ENCODE results near the gene SIK1.
"Not testable (repeated sequence)": the region's sequence is repeated elsewhere in the genome, so short reads cannot be mapped to it uniquely, and the experiment has no call there.

SIK1 gene

DNA sequence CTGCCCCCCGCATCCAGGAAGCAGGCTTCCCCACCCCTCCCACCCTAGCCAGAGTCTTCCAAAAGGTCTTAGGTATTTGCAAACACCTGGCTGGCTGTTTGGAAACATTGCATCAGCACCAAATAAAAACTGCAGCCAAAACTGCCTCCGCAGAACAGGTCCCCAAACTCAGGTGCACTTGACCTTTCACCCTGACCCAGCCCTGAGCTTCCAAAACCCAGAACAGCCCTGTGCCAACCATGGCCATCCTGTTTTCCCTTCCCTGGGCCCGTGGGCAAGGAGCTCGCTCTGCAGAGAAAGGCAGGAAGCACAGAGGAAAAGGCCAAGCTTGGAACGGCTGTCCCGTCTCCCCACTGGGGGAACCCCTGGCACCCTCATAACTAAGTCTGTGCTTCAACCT lies 2.0 kb upstream of the SIK1 start:
- not testable (repeated sequence) for H3K4me3 ChIP-seq (replicated peaks; ENCODE audit: insufficient read depth, low read length); H3K27me3 ChIP-seq (ENCODE audit: insufficient read depth, poor library complexity, severe bottlenecking); H3K27ac ChIP-seq (replicated peaks); DNase-seq (ENCODE audit: low read depth in 1 of 2, low spot score in 1 of 2)

DNA sequence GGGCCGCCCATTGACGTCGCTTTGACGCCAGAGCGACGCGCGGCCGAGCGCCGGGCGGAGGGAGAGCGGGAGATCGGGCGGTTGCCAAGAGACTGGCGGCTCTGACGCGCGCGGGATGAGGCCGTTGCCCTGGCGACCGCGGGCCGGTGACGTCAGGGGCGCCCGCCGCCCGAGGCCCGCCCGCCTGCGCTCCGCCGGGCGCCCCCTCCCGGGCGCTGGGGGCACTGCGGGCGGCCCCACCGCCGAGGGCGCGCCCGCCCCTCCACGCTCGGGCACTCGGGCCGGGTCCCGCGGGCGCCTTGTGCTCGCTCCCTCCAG lies 270 bp upstream of the SIK1 start:
- not testable (repeated sequence) for H3K4me3 ChIP-seq (replicated peaks; ENCODE audit: insufficient read depth, low read length); H3K27ac ChIP-seq (replicated peaks); H3K27me3 ChIP-seq (ENCODE audit: insufficient read depth, poor library complexity, severe bottlenecking); DNase-seq (ENCODE audit: low read depth in 1 of 2, low spot score in 1 of 2)

DNA sequence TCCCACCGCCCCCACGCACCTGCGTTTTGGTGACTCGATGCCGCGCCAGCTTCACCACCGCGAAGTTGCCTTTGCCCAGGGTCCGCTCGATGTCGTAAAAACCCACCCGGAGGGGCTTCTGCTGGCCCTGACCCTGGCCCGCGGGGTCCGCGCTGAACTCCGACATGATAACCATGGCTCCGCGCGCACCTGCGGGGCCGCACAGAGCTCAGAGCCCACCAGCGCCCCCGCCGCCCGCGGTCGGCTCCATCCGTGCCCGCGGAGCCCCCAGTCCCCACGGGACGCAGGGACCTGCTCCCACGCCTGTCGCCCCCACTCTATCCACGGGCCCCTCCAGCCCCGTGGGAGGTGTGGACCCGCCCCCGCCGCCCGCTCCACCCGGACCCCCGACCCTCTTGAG lies 927 bp downstream of the SIK1 start:
- H3K27me3 ChIP-seq (ENCODE audit: insufficient read depth, poor library complexity, severe bottlenecking); H3K27ac ChIP-seq (replicated peaks); H3K4me3 ChIP-seq (replicated peaks; ENCODE audit: insufficient read depth, low read length); DNase-seq (ENCODE audit: low read depth in 1 of 2, low spot score in 1 of 2): not testable (repeated sequence)

DNA sequence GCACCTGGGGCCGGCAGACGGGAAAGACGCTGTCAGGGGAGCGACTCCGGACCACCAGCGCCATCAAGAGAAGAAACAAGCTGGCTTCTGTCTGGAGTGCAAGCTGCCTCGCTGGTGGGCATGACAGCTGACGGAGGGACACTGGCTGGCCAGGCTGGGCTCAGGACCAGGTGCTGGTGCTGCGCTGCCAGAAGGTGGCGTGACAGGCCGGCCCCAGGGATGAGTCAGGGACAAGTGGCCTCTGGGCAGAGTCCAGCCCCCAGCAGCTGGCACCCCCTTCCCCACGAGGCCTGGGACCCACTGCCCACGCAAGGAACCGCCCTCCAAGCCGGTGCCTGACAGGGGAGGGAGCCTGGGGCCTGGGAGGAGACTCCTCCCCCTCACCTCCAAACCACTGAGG lies 7.5 kb downstream of the SIK1 start:
- H3K4me3 ChIP-seq (replicated peaks; ENCODE audit: insufficient read depth, low read length); H3K27ac ChIP-seq (replicated peaks); H3K27me3 ChIP-seq (ENCODE audit: insufficient read depth, poor library complexity, severe bottlenecking); DNase-seq (ENCODE audit: low read depth in 1 of 2, low spot score in 1 of 2): not testable (repeated sequence)

DNA sequence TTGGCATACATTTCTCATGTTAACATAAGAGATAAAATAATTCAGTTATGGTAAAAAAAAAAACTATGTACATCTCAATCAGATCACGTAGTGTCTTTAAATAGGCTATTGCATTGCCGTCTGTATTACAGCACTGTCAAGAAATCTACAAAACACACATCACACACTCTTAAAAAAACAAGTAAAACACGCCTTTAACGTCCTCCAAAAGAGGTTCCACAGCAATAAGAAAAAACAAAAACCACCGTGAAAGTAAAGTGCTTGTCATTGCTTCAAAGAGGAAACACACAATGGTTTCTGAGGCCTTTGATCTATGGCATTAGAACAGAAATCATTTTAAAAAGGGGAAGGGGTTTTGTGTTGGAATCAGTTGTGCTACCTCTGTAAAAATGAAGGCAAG lies 12.4 kb downstream of the SIK1 start:
- H3K4me3 ChIP-seq (replicated peaks; ENCODE audit: insufficient read depth, low read length); H3K27ac ChIP-seq (replicated peaks); H3K27me3 ChIP-seq (ENCODE audit: insufficient read depth, poor library complexity, severe bottlenecking); DNase-seq (ENCODE audit: low read depth in 1 of 2, low spot score in 1 of 2): not testable (repeated sequence)

DNA sequence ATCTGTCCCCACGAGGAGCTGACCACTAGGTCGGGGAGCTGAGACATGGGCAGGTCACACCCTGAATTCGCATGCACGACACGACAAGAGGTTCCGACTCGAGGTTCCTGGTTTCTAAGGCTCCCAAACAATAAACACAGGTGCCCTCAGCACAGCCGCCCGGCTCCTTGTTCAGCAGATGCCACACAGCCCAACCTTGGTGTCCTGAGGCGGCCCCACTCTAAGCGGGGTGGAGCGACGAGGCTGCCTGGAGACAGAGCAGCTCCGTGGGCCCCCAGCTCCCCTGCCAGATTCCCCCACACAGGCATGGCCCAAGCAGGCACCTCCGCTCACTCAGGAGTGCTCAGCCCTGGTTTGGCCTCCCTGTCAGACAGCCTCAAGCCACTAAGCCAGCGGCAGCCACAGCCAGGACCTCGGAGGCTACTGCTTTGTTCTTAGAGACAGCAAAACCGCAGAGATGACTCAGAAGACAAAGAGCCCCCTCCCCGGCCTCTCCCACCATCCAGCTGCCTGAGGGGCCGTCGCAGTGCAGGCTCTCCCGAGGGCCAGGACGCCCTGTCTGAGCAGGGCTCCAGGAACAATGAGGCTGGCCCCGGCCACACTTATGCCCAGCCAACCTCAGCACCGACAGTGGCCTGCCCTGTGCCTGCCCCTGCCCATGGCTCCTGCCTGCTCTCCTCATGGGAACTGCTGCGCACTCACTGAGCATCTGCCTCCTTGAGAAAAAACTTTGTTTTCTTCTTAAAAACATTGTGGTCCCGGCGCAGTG lies 14.7 kb downstream of the SIK1 start:
- not testable (repeated sequence) for H3K27ac ChIP-seq (replicated peaks); DNase-seq (ENCODE audit: low read depth in 1 of 2, low spot score in 1 of 2); H3K27me3 ChIP-seq (ENCODE audit: insufficient read depth, poor library complexity, severe bottlenecking); H3K4me3 ChIP-seq (replicated peaks; ENCODE audit: insufficient read depth, low read length)

DNA sequence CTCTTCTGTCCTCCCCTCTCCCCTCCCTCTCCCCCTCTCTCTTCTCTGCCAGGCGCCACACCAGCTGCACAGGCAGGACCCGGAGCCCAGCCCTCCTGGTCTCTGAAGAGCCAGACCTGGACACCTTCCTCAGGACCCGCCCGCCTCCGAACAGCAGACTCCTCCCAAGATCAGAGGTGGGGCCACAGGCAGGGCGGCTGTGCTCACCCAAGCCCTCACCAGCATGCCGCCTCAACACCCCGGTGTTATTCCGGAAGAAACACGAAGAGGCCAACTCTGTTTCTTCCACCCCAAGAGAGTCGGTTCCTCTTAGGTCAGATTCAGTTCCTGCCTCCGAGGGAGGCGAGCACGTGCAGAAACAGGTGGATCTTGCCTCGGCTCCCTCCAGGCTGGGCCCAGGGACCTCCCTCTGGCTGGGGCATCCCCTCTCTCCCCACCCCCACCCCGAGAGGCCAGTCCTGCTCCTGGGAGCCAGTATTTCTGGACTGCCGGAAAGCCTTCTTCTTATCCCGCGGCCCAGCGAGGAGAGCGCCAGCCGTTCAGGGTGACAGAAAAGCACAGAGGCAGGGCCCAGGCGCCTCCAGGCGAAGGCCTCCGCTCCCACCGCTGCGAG lies 16.4 kb downstream of the SIK1 start:
- H3K27ac ChIP-seq (replicated peaks); H3K4me3 ChIP-seq (replicated peaks; ENCODE audit: insufficient read depth, low read length); H3K27me3 ChIP-seq (ENCODE audit: insufficient read depth, poor library complexity, severe bottlenecking): not testable (repeated sequence)
- peak in 1 of 2 experiments; percentile 0 for DNase-seq (ENCODE audit: low read depth in 1 of 2, low spot score in 1 of 2)

DNA sequence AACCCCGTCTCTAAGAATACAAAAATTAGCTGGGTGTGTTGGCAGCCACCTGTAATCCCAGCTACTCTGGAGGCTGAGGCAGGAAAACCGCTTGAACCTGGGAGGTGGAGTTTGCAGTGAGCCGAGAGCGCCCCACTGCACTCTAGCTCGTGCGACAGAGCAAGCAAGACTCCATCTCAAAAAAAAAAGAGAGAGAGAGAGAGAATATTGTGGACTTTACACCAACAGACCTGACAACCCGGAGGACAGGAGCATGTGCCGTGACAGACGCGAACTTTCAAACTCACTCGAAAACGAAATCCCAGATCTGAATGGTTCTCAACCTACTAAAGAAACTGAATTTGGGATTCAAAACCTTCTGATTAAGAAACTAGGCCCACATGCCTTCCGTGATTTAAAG lies 19.8 kb downstream of the SIK1 start:
- not testable (repeated sequence) for H3K27ac ChIP-seq (replicated peaks); DNase-seq (ENCODE audit: low read depth in 1 of 2, low spot score in 1 of 2); H3K4me3 ChIP-seq (replicated peaks; ENCODE audit: insufficient read depth, low read length); H3K27me3 ChIP-seq (ENCODE audit: insufficient read depth, poor library complexity, severe bottlenecking)

DNA sequence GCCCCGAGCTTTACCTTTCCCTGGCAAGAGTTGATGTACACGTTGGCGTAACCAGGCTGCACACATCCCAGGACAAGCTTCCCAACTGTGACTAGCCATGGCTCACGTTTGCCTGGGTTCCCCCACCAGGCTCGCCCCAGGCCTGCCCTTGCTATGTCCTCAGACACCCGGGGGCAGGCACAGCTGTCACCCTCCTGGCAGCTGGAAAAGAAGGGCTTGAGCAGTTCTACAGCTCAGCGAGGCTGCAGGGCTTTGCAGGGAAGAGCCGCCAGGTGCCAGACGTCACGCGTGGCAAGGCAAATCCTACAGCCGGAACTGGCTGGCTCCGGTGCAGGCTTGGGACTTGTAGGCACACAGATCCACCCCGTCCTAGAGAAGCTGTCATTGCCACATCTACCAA lies 22.5 kb downstream of the SIK1 start:
- not testable (repeated sequence) for H3K4me3 ChIP-seq (replicated peaks; ENCODE audit: insufficient read depth, low read length); DNase-seq (ENCODE audit: low read depth in 1 of 2, low spot score in 1 of 2); H3K27ac ChIP-seq (replicated peaks); H3K27me3 ChIP-seq (ENCODE audit: insufficient read depth, poor library complexity, severe bottlenecking)

DNA sequence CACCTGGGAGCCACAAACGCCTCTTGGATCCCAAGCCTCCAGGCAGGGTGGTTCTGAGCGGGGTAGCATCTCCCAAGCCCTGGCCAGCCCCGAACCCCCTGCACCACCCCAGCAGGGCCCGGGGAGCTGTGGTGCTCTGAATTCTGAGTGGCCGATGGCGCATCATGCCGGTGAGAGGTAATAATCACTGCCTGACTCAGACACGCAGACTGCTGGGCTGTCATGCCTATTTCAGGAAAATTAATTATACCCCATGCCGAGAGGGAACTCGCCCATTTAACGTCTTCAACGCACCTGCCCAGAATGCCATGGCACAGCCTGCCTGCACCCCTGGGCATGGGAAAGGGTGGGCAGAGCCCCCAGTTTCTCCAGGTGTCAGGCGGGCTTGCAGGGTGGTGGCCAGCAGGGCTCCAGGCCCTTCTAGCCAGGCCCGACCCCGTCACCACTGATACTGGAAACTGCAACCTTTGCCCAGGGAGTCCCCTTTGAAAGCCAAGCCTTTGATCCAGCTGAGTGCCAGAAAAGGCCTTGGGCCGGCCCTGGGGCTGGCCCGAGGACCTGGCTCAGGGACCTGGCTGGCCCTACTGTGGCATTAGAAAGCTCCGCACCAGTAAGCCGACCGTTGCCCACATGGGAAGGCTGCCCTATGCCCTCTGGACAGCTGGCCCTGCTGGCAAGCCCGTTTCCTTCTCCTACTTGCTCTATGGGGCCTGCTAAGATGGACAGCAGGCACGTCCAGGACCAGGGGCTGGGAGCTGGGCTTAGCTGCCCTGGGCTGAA lies 23.1 kb downstream of the SIK1 start:
- H3K4me3 ChIP-seq (replicated peaks; ENCODE audit: insufficient read depth, low read length); H3K27ac ChIP-seq (replicated peaks); DNase-seq (ENCODE audit: low read depth in 1 of 2, low spot score in 1 of 2); H3K27me3 ChIP-seq (ENCODE audit: insufficient read depth, poor library complexity, severe bottlenecking): not testable (repeated sequence)

DNA sequence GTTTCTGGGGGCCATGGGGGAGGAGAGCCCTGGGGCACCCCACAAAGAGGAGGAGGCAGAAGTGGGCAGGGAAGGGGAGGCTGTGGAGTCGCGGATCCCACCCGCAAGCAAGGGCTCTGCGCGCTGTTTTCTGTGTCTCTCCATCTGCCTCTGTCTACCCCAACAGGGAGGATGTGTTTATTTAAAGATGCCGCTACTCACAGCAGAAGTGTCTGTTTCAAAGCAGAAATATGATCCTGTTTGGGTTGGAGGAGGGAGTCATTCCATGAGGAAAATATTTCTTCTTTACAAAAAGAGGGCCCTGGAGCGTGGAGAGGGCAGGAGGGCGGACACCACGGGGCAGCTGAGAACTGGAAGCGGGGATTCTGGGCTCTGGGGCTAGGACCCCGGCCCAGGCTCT lies 25.8 kb downstream of the SIK1 start:
- not testable (repeated sequence) for H3K27me3 ChIP-seq (ENCODE audit: insufficient read depth, poor library complexity, severe bottlenecking); H3K27ac ChIP-seq (replicated peaks); H3K4me3 ChIP-seq (replicated peaks; ENCODE audit: insufficient read depth, low read length); DNase-seq (ENCODE audit: low read depth in 1 of 2, low spot score in 1 of 2)

DNA sequence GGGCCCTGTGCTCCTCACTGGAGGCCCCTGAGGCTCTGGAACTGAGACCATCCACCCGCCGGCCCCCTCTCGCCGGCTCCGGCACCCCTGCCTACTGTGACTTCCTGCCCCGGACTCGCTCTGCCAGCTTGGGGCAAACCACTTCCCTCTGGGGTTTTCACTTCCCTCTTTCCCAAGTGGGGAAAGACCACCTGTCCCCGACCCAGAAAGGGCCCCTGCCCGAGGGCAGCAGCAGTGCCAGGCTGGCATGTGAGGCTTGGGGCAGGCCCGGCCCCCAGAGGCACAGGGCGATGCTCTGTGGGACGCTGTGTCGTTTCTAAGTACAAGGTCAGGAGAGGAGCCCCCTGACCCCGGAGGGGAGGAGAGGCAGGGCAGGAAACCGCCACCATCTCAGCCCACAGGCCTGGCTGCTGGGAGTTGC lies 27.3 kb downstream of the SIK1 start:
- not testable (repeated sequence) for DNase-seq (ENCODE audit: low read depth in 1 of 2, low spot score in 1 of 2); H3K4me3 ChIP-seq (replicated peaks; ENCODE audit: insufficient read depth, low read length); H3K27me3 ChIP-seq (ENCODE audit: insufficient read depth, poor library complexity, severe bottlenecking); H3K27ac ChIP-seq (replicated peaks)

DNA sequence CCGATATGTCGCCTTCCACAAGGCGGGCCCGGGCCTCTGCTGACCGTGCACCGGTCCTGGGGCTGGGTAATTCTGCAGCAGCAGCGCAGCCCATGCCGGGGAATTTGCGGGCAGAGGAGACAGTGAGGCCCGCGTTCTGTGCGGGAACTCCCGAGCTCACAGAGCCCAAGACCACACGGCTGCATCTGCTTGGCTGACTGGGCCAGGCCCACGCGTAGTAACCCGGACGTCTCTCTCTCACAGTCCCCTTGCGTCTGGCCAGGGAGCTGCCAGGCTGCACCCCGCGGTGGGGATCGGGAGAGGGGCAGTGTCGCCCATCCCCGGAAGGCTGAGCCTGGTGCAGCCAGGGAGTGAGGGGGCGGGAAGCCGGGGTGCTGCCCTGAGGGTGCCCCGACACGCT lies 27.8 kb downstream of the SIK1 start:
- not testable (repeated sequence) for H3K27ac ChIP-seq (replicated peaks); DNase-seq (ENCODE audit: low read depth in 1 of 2, low spot score in 1 of 2); H3K4me3 ChIP-seq (replicated peaks; ENCODE audit: insufficient read depth, low read length); H3K27me3 ChIP-seq (ENCODE audit: insufficient read depth, poor library complexity, severe bottlenecking)

DNA sequence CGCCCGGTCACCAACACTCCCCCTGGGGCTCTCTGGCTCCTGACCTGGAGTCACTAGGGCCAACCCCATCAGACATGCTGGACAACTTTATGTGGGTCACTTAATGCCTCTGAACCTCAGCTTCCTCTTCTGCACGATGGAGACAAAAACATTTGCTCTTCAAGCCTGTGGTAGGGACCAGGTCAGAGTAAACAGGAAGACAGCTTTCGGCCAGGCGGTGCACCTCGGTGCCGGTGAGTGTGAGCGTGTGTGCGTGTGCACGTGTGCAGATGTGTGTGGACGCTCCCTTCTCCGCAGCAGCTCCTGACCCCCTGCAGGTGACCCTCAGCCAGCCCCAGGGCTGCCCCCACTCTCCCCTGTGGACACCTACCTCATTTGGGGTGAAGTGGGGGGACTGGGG lies 28.4 kb downstream of the SIK1 start:
- H3K27ac ChIP-seq (replicated peaks); DNase-seq (ENCODE audit: low read depth in 1 of 2, low spot score in 1 of 2); H3K4me3 ChIP-seq (replicated peaks; ENCODE audit: insufficient read depth, low read length); H3K27me3 ChIP-seq (ENCODE audit: insufficient read depth, poor library complexity, severe bottlenecking): not testable (repeated sequence)

DNA sequence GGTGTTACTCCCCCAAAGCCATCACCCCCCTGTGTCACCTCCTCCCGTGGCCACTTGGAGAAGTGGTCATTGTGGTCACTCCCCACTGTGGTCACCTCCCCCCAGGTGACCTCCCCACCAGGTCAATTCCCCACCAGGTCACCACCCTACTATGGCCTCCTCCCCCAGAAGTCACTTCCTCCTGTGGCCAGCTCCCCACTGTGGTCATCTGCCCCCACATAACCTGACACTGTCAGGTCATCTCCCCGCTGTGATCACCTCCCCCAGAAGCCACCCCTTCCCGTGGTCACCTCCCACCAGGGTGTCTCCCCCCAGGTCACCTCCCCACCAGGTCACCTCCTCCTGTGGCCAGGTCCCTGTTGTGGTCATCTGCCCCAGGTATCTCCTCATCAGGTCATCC lies 28.9 kb downstream of the SIK1 start:
- not testable (repeated sequence) for H3K4me3 ChIP-seq (replicated peaks; ENCODE audit: insufficient read depth, low read length); H3K27me3 ChIP-seq (ENCODE audit: insufficient read depth, poor library complexity, severe bottlenecking); H3K27ac ChIP-seq (replicated peaks); DNase-seq (ENCODE audit: low read depth in 1 of 2, low spot score in 1 of 2)
